Measurements from ENCODE around the gene SYNE2.

- TF ChIP-seq POLR2A (IDR thresholded peaks at IDR 0.05; ENCODE audit: low read depth) (no peak), POLR2AphosphoS5 (IDR thresholded peaks at IDR 0.05) (no peak), EP300 (IDR thresholded peaks at IDR 0.05) (no peak)
- TF ChIP-seq, protein P1, sequence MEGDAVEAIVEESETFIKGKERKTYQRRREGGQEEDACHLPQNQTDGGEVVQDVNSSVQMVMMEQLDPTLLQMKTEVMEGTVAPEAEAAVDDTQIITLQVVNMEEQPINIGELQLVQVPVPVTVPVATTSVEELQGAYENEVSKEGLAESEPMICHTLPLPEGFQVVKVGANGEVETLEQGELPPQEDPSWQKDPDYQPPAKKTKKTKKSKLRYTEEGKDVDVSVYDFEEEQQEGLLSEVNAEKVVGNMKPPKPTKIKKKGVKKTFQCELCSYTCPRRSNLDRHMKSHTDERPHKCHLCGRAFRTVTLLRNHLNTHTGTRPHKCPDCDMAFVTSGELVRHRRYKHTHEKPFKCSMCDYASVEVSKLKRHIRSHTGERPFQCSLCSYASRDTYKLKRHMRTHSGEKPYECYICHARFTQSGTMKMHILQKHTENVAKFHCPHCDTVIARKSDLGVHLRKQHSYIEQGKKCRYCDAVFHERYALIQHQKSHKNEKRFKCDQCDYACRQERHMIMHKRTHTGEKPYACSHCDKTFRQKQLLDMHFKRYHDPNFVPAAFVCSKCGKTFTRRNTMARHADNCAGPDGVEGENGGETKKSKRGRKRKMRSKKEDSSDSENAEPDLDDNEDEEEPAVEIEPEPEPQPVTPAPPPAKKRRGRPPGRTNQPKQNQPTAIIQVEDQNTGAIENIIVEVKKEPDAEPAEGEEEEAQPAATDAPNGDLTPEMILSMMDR (IDR thresholded peaks at IDR 0.05) = no peak
Measured at GRCh38 chr14:64234877-64235651, 382.3 kb downstream of the SYNE2 start.

Measured in esophagus muscularis mucosa (tissue), 4 donors.